A673 (cell line): ENCODE results near the gene C3orf20. TPM values are rescaled to one million over a fixed set of nuclear protein-coding genes. Genes with fewer than 3 reads are reported as not detected.

ENCODE experiments used
- BruUV-seq: library from RNA; stranded (reverse); fragments of 400-500 nt; replicated peaks from 2 replicates; lab custom pipeline; 2021; lab: Mats Ljungman, UMichigan
- CTCF ChIA-PET: fragments of 300-600 bp; sonication (Branson Sonifier 250); formaldehyde crosslinking; loops from one replicate; lab custom pipeline; 2022; ENCODE audit warnings: antibody characterized with exemption; lab: Charles Lee
- POLR2A ChIA-PET: fragments of 300-600 bp; sonication (Branson Sonifier 250); formaldehyde crosslinking; loops from one replicate; lab custom pipeline; 2022; ENCODE audit warnings: antibody characterized with exemption; ENCODE audit not compliant: low non-redundant PET; lab: Charles Lee
- DNase-seq: peaks from one replicate; pipeline ENCODE4 v3.0.0-alpha.2; 2015; ENCODE audit warnings: low spot score
- H3K27ac ChIP-seq: fragments of 200-600 bp; sonication (generic); 2 replicates; pipeline ENCODE4 v1.5.1; 2016; ENCODE audit warnings: mixed run types, low read depth, mild to moderate bottlenecking, mixed read lengths, antibody characterized with exemption, low read length; ENCODE audit not compliant: poor library complexity, severe bottlenecking
- H3K27me3 ChIP-seq: fragments of 200-600 bp; sonication (generic); replicated peaks from 2 replicates; pipeline ENCODE4 v1.6.1; 2017; ENCODE audit warnings: mixed run types, low read depth, mild to moderate bottlenecking, mixed read lengths, antibody characterized with exemption, low read length; ENCODE audit not compliant: insufficient read depth, poor library complexity
- H3K36me3 ChIP-seq: fragments of 200-600 bp; sonication (generic); 2 replicates; pipeline ENCODE4 v1.6.1; 2016; ENCODE audit warnings: mixed run types, mild to moderate bottlenecking, mixed read lengths, antibody characterized with exemption, low read length; ENCODE audit not compliant: insufficient read depth, poor library complexity, severe bottlenecking
- H3K4me1 ChIP-seq: fragments of 200-600 bp; sonication (generic); 2 replicates; pipeline ENCODE4 v1.6.1; 2017; ENCODE audit warnings: mixed run types, mild to moderate bottlenecking, mixed read lengths, antibody characterized with exemption, low read length; ENCODE audit not compliant: insufficient read depth, poor library complexity, severe bottlenecking
- H3K4me3 ChIP-seq: fragments of 200-600 bp; sonication (generic); 2 replicates; pipeline ENCODE4 v1.5.1; 2016; ENCODE audit warnings: low read depth, mixed run types, mild to moderate bottlenecking, mixed read lengths, low read length; ENCODE audit not compliant: poor library complexity, severe bottlenecking
- H3K9me3 ChIP-seq: fragments of 200-600 bp; sonication (generic); 2 replicates; pipeline ENCODE4 v1.6.1; 2016; ENCODE audit warnings: mixed run types, low read depth, mild to moderate bottlenecking, mixed read lengths, antibody characterized with exemption, low read length; ENCODE audit not compliant: poor library complexity, severe bottlenecking
- EZH2 ChIP-seq: fragments of 200-600 bp; sonication (generic); IDR thresholded peaks from 2 replicates; pipeline ENCODE4 v1.6.1; 2017; ENCODE audit warnings: borderline replicate concordance, low read depth, mild to moderate bottlenecking, mixed read lengths, antibody characterized with exemption, low read length; ENCODE audit not compliant: poor library complexity, severe bottlenecking
- intact Hi-C: fragments of 100-400 bp; cut with micrococcal nuclease; formaldehyde crosslinking; loops from one replicate; pipeline ENCODE4 v1.10.0; 2022; ENCODE audit not compliant: unreplicated experiment
- total RNA-seq: library from RNA; stranded (reverse); gene quantifications from 2 replicates; pipeline ENCODE4 v1.2.3, GENCODE V29; 2021
- TF ChIP-seq, protein P1 (sequence below): fragments of 300-800, 200-600 bp; sonication (generic); conservative IDR thresholded peaks from 2 replicates; pipeline ENCODE4 v1.5.1; 2017; ENCODE audit warnings: low read depth, mild to moderate bottlenecking, antibody characterized with exemption, low read length, moderate library complexity, mixed read lengths

C3orf20 gene
- total RNA-seq, 1 experiment from 2014 or later = 0.17 TPM

- DNase-seq = no peak
- CTCF ChIA-PET = no interaction called here
- no peaks in the 10 kb centered on the region for H3K9me3 ChIP-seq
- no peak for TF ChIP-seq EZH2
- TF ChIP-seq, protein P1, sequence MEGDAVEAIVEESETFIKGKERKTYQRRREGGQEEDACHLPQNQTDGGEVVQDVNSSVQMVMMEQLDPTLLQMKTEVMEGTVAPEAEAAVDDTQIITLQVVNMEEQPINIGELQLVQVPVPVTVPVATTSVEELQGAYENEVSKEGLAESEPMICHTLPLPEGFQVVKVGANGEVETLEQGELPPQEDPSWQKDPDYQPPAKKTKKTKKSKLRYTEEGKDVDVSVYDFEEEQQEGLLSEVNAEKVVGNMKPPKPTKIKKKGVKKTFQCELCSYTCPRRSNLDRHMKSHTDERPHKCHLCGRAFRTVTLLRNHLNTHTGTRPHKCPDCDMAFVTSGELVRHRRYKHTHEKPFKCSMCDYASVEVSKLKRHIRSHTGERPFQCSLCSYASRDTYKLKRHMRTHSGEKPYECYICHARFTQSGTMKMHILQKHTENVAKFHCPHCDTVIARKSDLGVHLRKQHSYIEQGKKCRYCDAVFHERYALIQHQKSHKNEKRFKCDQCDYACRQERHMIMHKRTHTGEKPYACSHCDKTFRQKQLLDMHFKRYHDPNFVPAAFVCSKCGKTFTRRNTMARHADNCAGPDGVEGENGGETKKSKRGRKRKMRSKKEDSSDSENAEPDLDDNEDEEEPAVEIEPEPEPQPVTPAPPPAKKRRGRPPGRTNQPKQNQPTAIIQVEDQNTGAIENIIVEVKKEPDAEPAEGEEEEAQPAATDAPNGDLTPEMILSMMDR = no peak
- no peaks in the 10 kb centered on the region for H3K4me1 ChIP-seq
- peaks cover 4% of the 10 kb centered on the region for H3K27me3 ChIP-seq
- H3K36me3 ChIP-seq = no peaks in the 10 kb centered on the region
- POLR2A ChIA-PET = no interaction called here
- intact Hi-C loops = no loop called here
- H3K4me3 ChIP-seq = no peak overlapping the region
- BruUV-seq = no TSS peak
- H3K27ac ChIP-seq = no peak overlapping the region
Observed at GRCh38 chr3:14788644-14789043, 113.7 kb downstream of the C3orf20 start.

- CTCF ChIA-PET = no interaction called here
- TF ChIP-seq, protein P1 = no peak
- TF ChIP-seq EZH2 = no peak
- Histone ChIP-seq H3K4me1 (no peaks in the 10 kb centered on the region), H3K27me3 (peaks cover 8% of the 10 kb centered on the region), H3K27ac (no peak overlapping the region), H3K9me3 (no peaks in the 10 kb centered on the region), H3K4me3 (no peak overlapping the region), H3K36me3 (no peaks in the 10 kb centered on the region)
- POLR2A ChIA-PET = no interaction called here
- no TSS peak for BruUV-seq
- intact Hi-C loops = no loop called here
- no peak for DNase-seq
Observed at GRCh38 chr3:14789221-14789620, 114.3 kb downstream of the C3orf20 start.

GRCh38 chr3:14789640-14790285 lies 114.8 kb downstream of the C3orf20 start:
- DNase-seq = no peak
- POLR2A ChIA-PET = no interaction called here
- peaks cover 14% of the 10 kb centered on the region for H3K27me3 ChIP-seq
- CTCF ChIA-PET = interaction anchor here (1.4 kb wide), 1 partner anchor 131 kb away, joined by 5 read pairs; no protein-coding TSS in a partner anchor
- H3K27ac ChIP-seq = no peak overlapping the region
- no TSS peak for BruUV-seq
- intact Hi-C loops = no loop called here
- no peaks in the 10 kb centered on the region for H3K4me1 ChIP-seq
- no peak for TF ChIP-seq EZH2
- TF ChIP-seq, protein P1 = no peak
- H3K4me3 ChIP-seq = no peak overlapping the region
- H3K9me3 ChIP-seq = no peaks in the 10 kb centered on the region
- no peaks in the 10 kb centered on the region for H3K36me3 ChIP-seq
